ENCODE measurements around the gene MYBBP1A.

DNA sequence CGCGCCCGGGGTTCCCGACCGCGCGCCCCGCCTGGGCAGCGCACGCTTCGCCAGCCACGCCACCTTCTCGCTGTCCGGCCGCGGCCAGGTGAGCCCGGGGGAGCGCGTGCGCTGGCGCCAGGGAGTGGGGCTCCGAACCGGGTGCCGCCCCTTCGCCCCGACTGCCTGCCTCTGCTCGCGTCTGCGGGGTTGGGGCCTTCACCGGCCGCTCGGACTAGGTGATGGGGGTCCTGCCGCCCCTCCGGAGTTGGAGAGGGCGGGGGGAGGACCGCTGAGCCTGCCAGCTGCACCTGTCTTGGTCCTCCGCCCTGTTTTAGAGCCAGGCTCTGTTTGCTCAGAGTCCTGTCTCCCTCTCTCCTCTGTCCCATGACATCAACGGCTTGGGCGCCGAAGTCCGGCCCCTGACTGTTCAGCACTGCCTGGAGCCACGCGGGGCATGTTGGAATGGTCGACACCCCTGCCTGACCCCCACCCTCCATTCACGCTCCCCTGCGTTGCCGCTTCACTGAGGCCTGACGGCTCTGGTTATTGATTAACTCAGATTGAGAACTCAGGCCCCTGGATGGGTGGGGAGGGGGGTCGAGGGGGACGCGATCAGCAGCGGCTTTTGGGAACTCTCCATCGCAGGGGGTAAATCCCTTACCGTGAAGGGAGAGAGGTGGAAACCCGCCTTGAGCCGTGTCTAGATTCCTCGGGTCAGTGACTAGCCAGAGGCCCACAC lies 29.9 kb upstream of the MYBBP1A start:
- TF ChIP-seq, protein P1, sequence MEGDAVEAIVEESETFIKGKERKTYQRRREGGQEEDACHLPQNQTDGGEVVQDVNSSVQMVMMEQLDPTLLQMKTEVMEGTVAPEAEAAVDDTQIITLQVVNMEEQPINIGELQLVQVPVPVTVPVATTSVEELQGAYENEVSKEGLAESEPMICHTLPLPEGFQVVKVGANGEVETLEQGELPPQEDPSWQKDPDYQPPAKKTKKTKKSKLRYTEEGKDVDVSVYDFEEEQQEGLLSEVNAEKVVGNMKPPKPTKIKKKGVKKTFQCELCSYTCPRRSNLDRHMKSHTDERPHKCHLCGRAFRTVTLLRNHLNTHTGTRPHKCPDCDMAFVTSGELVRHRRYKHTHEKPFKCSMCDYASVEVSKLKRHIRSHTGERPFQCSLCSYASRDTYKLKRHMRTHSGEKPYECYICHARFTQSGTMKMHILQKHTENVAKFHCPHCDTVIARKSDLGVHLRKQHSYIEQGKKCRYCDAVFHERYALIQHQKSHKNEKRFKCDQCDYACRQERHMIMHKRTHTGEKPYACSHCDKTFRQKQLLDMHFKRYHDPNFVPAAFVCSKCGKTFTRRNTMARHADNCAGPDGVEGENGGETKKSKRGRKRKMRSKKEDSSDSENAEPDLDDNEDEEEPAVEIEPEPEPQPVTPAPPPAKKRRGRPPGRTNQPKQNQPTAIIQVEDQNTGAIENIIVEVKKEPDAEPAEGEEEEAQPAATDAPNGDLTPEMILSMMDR (IDR thresholded peaks at IDR 0.05 in 4 of 5, conservative IDR thresholded peaks at IDR 0.05 in 1 of 5): no peak
- TF ChIP-seq POLR2A (IDR thresholded peaks at IDR 0.05): peak; percentile 70 to 81
